H1 (cell line): ENCODE measurements around the gene HEXIM1. TPM values are rescaled to one million over a fixed set of nuclear protein-coding genes. Genes with fewer than 3 reads are reported as not detected.

ENCODE experiments used
- CTCF ChIA-PET: fragments of 300-600 bp; sonication (Branson Sonifier 250); formaldehyde crosslinking; loops from one replicate; lab custom pipeline; 2021; ENCODE audit not compliant: partially characterized antibody; lab: Charles Lee
- POLR2A ChIA-PET: fragments of 300-600 bp; sonication (Branson Sonifier 250); formaldehyde crosslinking; loops from one replicate; lab custom pipeline; 2021; ENCODE audit warnings: inconsistent platforms; ENCODE audit not compliant: partially characterized antibody; lab: Charles Lee
- DNase-seq, 2 experiments: peaks; one replicate each; pipeline versions ENCODE4 v3.0.0 to v3.0.0-alpha.2; 2010 to 2022; ENCODE audit warnings: low spot score in 2 of 2, low read depth in 1 of 2, mixed read lengths in 1 of 2
- FAIRE-seq: peaks from 2 replicates; lab custom pipeline; 2011; peaks lifted over from hg19 to GRCh38; lab: Jason Lieb, UNC
- H2AFZ ChIP-seq: 2 replicates; pipeline ENCODE4 v1.8.1; 2012; ENCODE audit warnings: low read length, inconsistent platforms
- H2AK5ac ChIP-seq: 2 replicates; pipeline ENCODE4 v1.6.1; 2013; ENCODE audit warnings: low read depth, low read length
- H2BK120ac ChIP-seq: replicated peaks from 2 replicates; pipeline ENCODE3; 2013; ENCODE audit warnings: low read depth, low read length, inconsistent platforms
- H2BK12ac ChIP-seq: 2 replicates; pipeline ENCODE4 v1.6.1; 2013; ENCODE audit warnings: low read depth, low read length
- H2BK15ac ChIP-seq: 2 replicates; pipeline ENCODE4 v1.6.1; 2013; ENCODE audit warnings: low read length
- H2BK20ac ChIP-seq: 2 replicates; pipeline ENCODE4 v1.6.1; 2013; ENCODE audit warnings: low read length
- H2BK5ac ChIP-seq: 2 replicates; pipeline ENCODE4 v1.6.1; 2013; ENCODE audit warnings: low read depth, low read length
- H3K14ac ChIP-seq: 2 replicates; pipeline ENCODE4 v1.6.1; 2013; ENCODE audit warnings: inconsistent platforms; ENCODE audit not compliant: insufficient read length
- H3K18ac ChIP-seq: 2 replicates; pipeline ENCODE4 v1.6.1; 2013; ENCODE audit warnings: low read length; ENCODE audit errors: extremely low read depth
- H3K23ac ChIP-seq: 2 replicates; pipeline ENCODE4 v1.6.1; 2013; ENCODE audit warnings: inconsistent platforms; ENCODE audit not compliant: insufficient read length
- H3K23me2 ChIP-seq: 2 replicates; pipeline ENCODE4 v1.6.1; 2013; ENCODE audit warnings: low read depth, low read length
- H3K27ac ChIP-seq: 2 replicates; pipeline ENCODE4 v1.6.1; 2011; ENCODE audit warnings: low read depth, low read length, inconsistent platforms
- H3K27me3 ChIP-seq, 4 experiments: replicated peaks in 1 of 4; 1 replicate in 1 of 4; 2 replicates in 3 of 4; pipeline versions ENCODE4 v1.6.1 to v1.8.1; 2011 to 2013; ENCODE audit warnings: low read length in 3 of 4, mild to moderate bottlenecking in 3 of 4, inconsistent platforms in 2 of 4, mixed read lengths in 2 of 4, moderate library complexity in 1 of 4; ENCODE audit not compliant: control insufficient read depth in 3 of 4, insufficient read depth in 3 of 4; ENCODE audit errors: extremely low read depth in 1 of 4
- H3K36me3 ChIP-seq, 4 experiments: 2 replicates each; pipeline versions ENCODE4 v1.6.1 to v1.8.1; 2011 to 2013; ENCODE audit warnings: mild to moderate bottlenecking in 4 of 4, low read length in 3 of 4, moderate library complexity in 2 of 4, control low read depth in 1 of 4, inconsistent platforms in 1 of 4; ENCODE audit not compliant: insufficient read depth in 4 of 4, control insufficient read depth in 2 of 4
- H3K4ac ChIP-seq: replicated peaks from 2 replicates; pipeline ENCODE3; 2013; ENCODE audit warnings: low read length, low read depth, mixed read lengths, inconsistent platforms; ENCODE audit not compliant: insufficient read length
- H3K4me1 ChIP-seq, 4 experiments: replicated peaks in 1 of 4; 1 replicate in 1 of 4; 2 replicates in 3 of 4; pipeline versions ENCODE4 v1.6.1 to v1.8.1; 2011 to 2013; ENCODE audit warnings: low read length in 3 of 4, inconsistent platforms in 2 of 4, mixed read lengths in 1 of 4; ENCODE audit not compliant: insufficient read depth in 4 of 4, control insufficient read depth in 3 of 4
- H3K4me2 ChIP-seq, 2 experiments: 2 replicates each; pipeline versions ENCODE4 v1.6.1 to v1.8.1; 2011 to 2013; ENCODE audit warnings: low read depth in 2 of 2, low read length in 2 of 2, control low read depth in 1 of 2, inconsistent platforms in 1 of 2, mild to moderate bottlenecking in 1 of 2; ENCODE audit not compliant: insufficient read depth in 1 of 2
- H3K4me3 ChIP-seq, 4 experiments: fragments of 200-600, 300-600 bp in 1 of 4; sonication (generic), shearing (Covaris generic), sonication (Bioruptor Twin) in 1 of 4; 2 replicates each; pipeline versions ENCODE4 v1.5.1 to v1.8.1; 2011 to 2016; ENCODE audit warnings: low read length in 4 of 4, low read depth in 3 of 4, control low read depth in 2 of 4, inconsistent platforms in 2 of 4, mild to moderate bottlenecking in 2 of 4, mixed read lengths in 1 of 4, moderate library complexity in 1 of 4; ENCODE audit not compliant: insufficient read depth in 2 of 4; ENCODE audit errors: extremely low read depth in 1 of 4
- H3K56ac ChIP-seq: replicated peaks from 2 replicates; pipeline ENCODE3; 2013; ENCODE audit warnings: low read depth, mild to moderate bottlenecking, mixed read lengths, low read length, inconsistent platforms; ENCODE audit not compliant: insufficient read length
- H3K79me1 ChIP-seq: 2 replicates; pipeline ENCODE4 v1.6.1; 2013; ENCODE audit warnings: low read depth, low read length, control low read depth
- H3K79me2 ChIP-seq, 2 experiments: 2 replicates each; pipeline versions ENCODE4 v1.6.1 to v1.8.1; 2012 to 2013; ENCODE audit warnings: low read length in 2 of 2, mild to moderate bottlenecking in 2 of 2, inconsistent platforms in 1 of 2; ENCODE audit not compliant: insufficient read depth in 2 of 2, control insufficient read depth in 1 of 2
- H3K9ac ChIP-seq, 4 experiments: replicated peaks in 1 of 4; 1 replicate in 1 of 4; 2 replicates in 3 of 4; pipeline versions ENCODE4 v1.6.1 to v1.8.1; 2011 to 2013; ENCODE audit warnings: low read depth in 3 of 4, low read length in 3 of 4, control low read depth in 2 of 4, mild to moderate bottlenecking in 2 of 4, moderate library complexity in 2 of 4, inconsistent platforms in 1 of 4; ENCODE audit errors: extremely low read depth in 1 of 4
- H3K9me3 ChIP-seq, 2 experiments: 2 replicates each; pipeline versions ENCODE4 v1.6.1 to v1.8.1; 2012 to 2013; ENCODE audit warnings: mild to moderate bottlenecking in 2 of 2, moderate library complexity in 2 of 2, control low read depth in 1 of 2, inconsistent platforms in 1 of 2, low read depth in 1 of 2, low read length in 1 of 2, mixed read lengths in 1 of 2; ENCODE audit not compliant: insufficient read depth in 2 of 2
- H4K20me1 ChIP-seq, 2 experiments: replicated peaks in 1 of 2; 2 replicates each; pipeline versions ENCODE3 to v1.8.1; 2011 to 2013; ENCODE audit warnings: inconsistent platforms in 2 of 2, low read length in 2 of 2, mild to moderate bottlenecking in 1 of 2; ENCODE audit not compliant: insufficient read depth in 2 of 2, control insufficient read depth in 1 of 2
- H4K5ac ChIP-seq: 2 replicates; pipeline ENCODE4 v1.6.1; 2013; ENCODE audit warnings: low read length, low read depth, mixed read lengths, inconsistent platforms; ENCODE audit not compliant: insufficient read length
- H4K8ac ChIP-seq: 2 replicates; pipeline ENCODE4 v1.8.0; 2013; ENCODE audit warnings: mild to moderate bottlenecking, moderate library complexity, low read length, inconsistent platforms; ENCODE audit not compliant: insufficient read depth; ENCODE audit errors: extremely low read depth
- H4K91ac ChIP-seq: replicated peaks from 2 replicates; pipeline ENCODE3; 2013; ENCODE audit warnings: low read length, mixed read lengths, inconsistent platforms; ENCODE audit not compliant: insufficient read length
- CEBPB ChIP-seq: IDR thresholded peaks from 2 replicates; pipeline ENCODE4 v1.6.1; 2012; ENCODE audit warnings: low read depth, low read length
- CTBP2 ChIP-seq: IDR thresholded peaks from 2 replicates; pipeline ENCODE4 v1.7.0; 2011; ENCODE audit warnings: borderline replicate concordance, mild to moderate bottlenecking, moderate library complexity, mixed read lengths, low read length; ENCODE audit not compliant: insufficient read depth, insufficient read length
- EGR1 ChIP-seq: IDR thresholded peaks from 2 replicates; pipeline ENCODE4 v1.6.1; 2011; ENCODE audit warnings: low read depth, low read length, borderline replicate concordance
- GABPA ChIP-seq: IDR thresholded peaks from 2 replicates; pipeline ENCODE4 v1.6.1; 2011; ENCODE audit warnings: mild to moderate bottlenecking, low read length, moderate library complexity, borderline replicate concordance; ENCODE audit not compliant: insufficient read depth
- HDAC2 ChIP-seq, 2 experiments: fragments of 300-600 bp in 1 of 2; sonication (generic) in 1 of 2; IDR thresholded peaks; 2 replicates each; pipeline ENCODE4 v1.6.1; 2011 to 2012; ENCODE audit warnings: low read depth in 2 of 2, low read length in 2 of 2, mild to moderate bottlenecking in 2 of 2, moderate library complexity in 2 of 2, borderline replicate concordance in 1 of 2, inconsistent platforms in 1 of 2
- HDAC6 ChIP-seq: IDR thresholded peaks from one replicate; pipeline ENCODE4 v1.7.1; 2012; ENCODE audit warnings: low read depth, mild to moderate bottlenecking, inconsistent platforms, low read length, moderate library complexity
- RAD21 ChIP-seq, 2 experiments: IDR thresholded peaks in 1 of 2; conservative IDR thresholded peaks in 1 of 2; 2 replicates each; pipeline ENCODE4 v1.6.1; 2011; ENCODE audit warnings: low read depth in 2 of 2, low read length in 2 of 2, improper control_type of control experiment in 1 of 2, inconsistent platforms in 1 of 2, mild to moderate bottlenecking in 1 of 2, moderate library complexity in 1 of 2
- RBBP5 ChIP-seq: IDR thresholded peaks from 2 replicates; pipeline ENCODE4 v1.7.1; 2012; ENCODE audit warnings: low read depth, mild to moderate bottlenecking, inconsistent platforms, low read length, moderate library complexity, borderline replicate concordance
- SIN3A ChIP-seq, 2 experiments: IDR thresholded peaks in 1 of 2; conservative IDR thresholded peaks in 1 of 2; 2 replicates each; pipeline ENCODE4 v1.6.1; 2011 to 2012; ENCODE audit warnings: low read length in 2 of 2, improper control_type of control experiment in 1 of 2, low read depth in 1 of 2, mild to moderate bottlenecking in 1 of 2
- SIX5 ChIP-seq: IDR thresholded peaks from 2 replicates; pipeline ENCODE4 v1.6.1; 2011; ENCODE audit warnings: mild to moderate bottlenecking, low read depth, low read length
- TAF1 ChIP-seq: IDR thresholded peaks from 2 replicates; pipeline ENCODE4 v1.6.1; 2011; ENCODE audit warnings: mild to moderate bottlenecking, low read depth, low read length
- TCF12 ChIP-seq: IDR thresholded peaks from 2 replicates; pipeline ENCODE4 v1.6.1; 2011; ENCODE audit warnings: low read depth, mild to moderate bottlenecking, low read length
- WGBS, 2 experiments: shearing (Covaris generic) in 1 of 2; methylation state at CpG; one replicate each; pipeline versions ENCODE4 v1.1.6 to v1.1.7; 2013 to 2015; ENCODE audit warnings: low lambda C conversion rate in 2 of 2, mixed read lengths in 2 of 2, inconsistent platforms in 1 of 2, low coverage in 1 of 2, missing lambda C conversion rate in 1 of 2; ENCODE audit not compliant: insufficient replicate concordance in 2 of 2, insufficient coverage in 1 of 2, insufficient read length in 1 of 2; ENCODE audit errors: extremely low coverage in 1 of 2, missing lambda C conversion rate in 1 of 2; 5-methylcytosine and 5-hydroxymethylcytosine counted together
- polyA plus RNA-seq, 7 experiments: library from polyadenylated mRNA; depleted of rRNA in 3 of 7; stranded (reverse) in 5 of 7; unstranded in 2 of 7; fragments of >200 nt in 5 of 7; fragments of 200-250 nt in 2 of 7; gene quantifications; 1 replicate in 5 of 7; 2 replicates in 1 of 7; 4 replicates in 1 of 7; pipeline versions ENCODE4 v1.2.1 to v1.2.3, GENCODE V29; 2011 to 2013; ENCODE audit warnings: missing spikeins in 2 of 7, mixed read lengths in 2 of 7
- total RNA-seq: library from RNA; stranded (reverse); fragmentation: NEBNext Ultra II Directional; extraction: Animal tissue kit (Norgen Biotek cat#: 25700); gene quantifications from 2 replicates; pipeline ENCODE4 v1.2.1, GENCODE V29; 2021

Gene HEXIM1
- total and polyA plus RNA-seq, 2 of the 8 experiments (the other 6 are each of a cell fraction or from before 2014, with no cell fraction given): 9.1 to 38.3 TPM

DNA sequence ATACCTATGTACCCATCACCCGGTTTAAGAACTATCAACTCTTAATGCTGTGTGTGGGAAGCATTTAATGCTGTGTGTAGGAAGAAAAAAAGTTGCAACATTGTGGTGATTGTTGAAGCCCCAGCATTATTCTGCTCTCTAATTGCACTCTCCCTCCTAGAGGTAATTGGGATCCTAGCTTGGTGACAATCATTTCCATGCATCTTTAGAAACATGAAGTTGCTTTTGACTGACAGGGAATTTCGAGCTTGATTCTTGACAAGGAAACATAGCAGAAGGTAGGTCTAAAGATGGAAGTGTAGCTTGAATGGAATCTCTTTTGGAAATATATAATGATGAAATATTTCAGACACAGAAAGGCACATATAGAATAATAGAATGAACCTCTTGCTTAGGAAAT, 40.7 kb downstream of the HEXIM1 start:
- Histone ChIP-seq H3K4ac (no peak overlapping the region), H3K4me1 (peaks cover 0 to 2% (median 0%) of the 10 kb centered on the region in 4 experiments; a peak in 1 of 7 replicates), H4K5ac (no peak overlapping the region), H3K23ac (no peak overlapping the region), H4K91ac (no peak overlapping the region), H2BK15ac (no peak overlapping the region), H4K20me1 (no peaks in the 10 kb centered on the region), H4K8ac (no peak overlapping the region), H3K27ac (no peak overlapping the region), H3K9ac (no peak overlapping the region), H3K23me2 (no peaks in the 10 kb centered on the region), H3K18ac (no peak overlapping the region), H2BK120ac (no peak overlapping the region), H2AFZ (no peak overlapping the region), H3K36me3 (no peaks in the 10 kb centered on the region), H3K79me1 (no peaks in the 10 kb centered on the region), H3K14ac (no peak overlapping the region), H2BK20ac (no peak overlapping the region), H3K27me3 (no peaks in the 10 kb centered on the region), H2BK12ac (no peak overlapping the region), H3K9me3 (no peaks in the 10 kb centered on the region), H3K79me2 (no peaks in the 10 kb centered on the region), H3K56ac (no peak overlapping the region), H2AK5ac (no peak overlapping the region), H2BK5ac (no peak overlapping the region), H3K4me2 (no peak overlapping the region), H3K4me3 (no peak overlapping the region)
- TF ChIP-seq TAF1 (no peak), GABPA (no peak), SIN3A (conservative IDR thresholded peaks at IDR 0.05 in 1 of 2, IDR thresholded peaks at IDR 0.05 in 1 of 2; ENCODE audit: low read depth in 1 of 2, low read length in 2 of 2) (no peak), HDAC2 (IDR thresholded peaks at IDR 0.05; ENCODE audit: borderline replicate concordance in 1 of 2, low read depth in 2 of 2, low read length in 2 of 2) (no peak), SIX5 (no peak), HDAC6 (no peak), EGR1 (no peak), CEBPB (no peak), TCF12 (no peak), RAD21 (IDR thresholded peaks at IDR 0.05 in 1 of 2, conservative IDR thresholded peaks at IDR 0.05 in 1 of 2; ENCODE audit: low read depth in 2 of 2, low read length in 2 of 2) (no peak), CTBP2 (no peak), RBBP5 (no peak)
- 94% methylated on average over 2 of the region's 2 CpGs; no CpG with 5 or more reads in 1 of the 2 experiments for WGBS, 2 experiments
- POLR2A ChIA-PET: interaction anchor here (1.3 to 2.9 kb wide), 4 partner anchors 8 to 40 kb away, joined by 3 to 11 read pairs (median 8); partner anchors contain the start of genes HEXIM1 and HEXIM2
- FAIRE-seq: no peak
- CTCF ChIA-PET: interaction anchor here (0.7 to 3.6 kb wide), 5 partner anchors 9 to 211 kb away, joined by 3 to 22 read pairs (median 4); partner anchors contain the start of gene ACBD4
- no peak for DNase-seq
